ENCODE results near the gene EXOC2.

DNA sequence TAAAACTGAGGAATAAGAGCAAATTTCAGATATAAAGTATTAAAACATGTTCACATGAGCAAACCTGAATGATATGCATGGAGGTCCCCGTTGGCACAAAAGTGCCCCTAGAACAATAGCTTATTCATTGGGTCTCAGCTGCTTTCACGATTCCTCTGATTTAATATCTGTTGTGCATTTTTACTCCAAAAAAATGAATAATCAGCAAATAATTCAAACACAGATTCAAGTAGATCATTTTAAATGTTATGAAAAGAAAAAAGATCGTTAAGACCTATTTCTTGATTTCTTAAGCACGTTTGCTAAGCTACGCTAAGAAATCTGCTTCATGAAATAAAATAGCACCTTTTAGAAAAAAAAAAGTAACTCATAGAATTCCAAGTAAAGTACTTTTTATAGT, 57.7 kb downstream of the EXOC2 start:
- TF ChIP-seq, protein P1, sequence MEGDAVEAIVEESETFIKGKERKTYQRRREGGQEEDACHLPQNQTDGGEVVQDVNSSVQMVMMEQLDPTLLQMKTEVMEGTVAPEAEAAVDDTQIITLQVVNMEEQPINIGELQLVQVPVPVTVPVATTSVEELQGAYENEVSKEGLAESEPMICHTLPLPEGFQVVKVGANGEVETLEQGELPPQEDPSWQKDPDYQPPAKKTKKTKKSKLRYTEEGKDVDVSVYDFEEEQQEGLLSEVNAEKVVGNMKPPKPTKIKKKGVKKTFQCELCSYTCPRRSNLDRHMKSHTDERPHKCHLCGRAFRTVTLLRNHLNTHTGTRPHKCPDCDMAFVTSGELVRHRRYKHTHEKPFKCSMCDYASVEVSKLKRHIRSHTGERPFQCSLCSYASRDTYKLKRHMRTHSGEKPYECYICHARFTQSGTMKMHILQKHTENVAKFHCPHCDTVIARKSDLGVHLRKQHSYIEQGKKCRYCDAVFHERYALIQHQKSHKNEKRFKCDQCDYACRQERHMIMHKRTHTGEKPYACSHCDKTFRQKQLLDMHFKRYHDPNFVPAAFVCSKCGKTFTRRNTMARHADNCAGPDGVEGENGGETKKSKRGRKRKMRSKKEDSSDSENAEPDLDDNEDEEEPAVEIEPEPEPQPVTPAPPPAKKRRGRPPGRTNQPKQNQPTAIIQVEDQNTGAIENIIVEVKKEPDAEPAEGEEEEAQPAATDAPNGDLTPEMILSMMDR (IDR thresholded peaks at IDR 0.05), result no peak
- TF ChIP-seq POLR2A (IDR thresholded peaks at IDR 0.05), result no peak

Measured in lower leg skin (tissue), 3 donors.